GM12891 (cell line): ENCODE measurements around the gene HSPB2.
"Not testable (repeated sequence)": the region's sequence is repeated elsewhere in the genome, so short reads cannot be mapped to it uniquely, and the experiment has no call there.

ENCODE experiments used
- DNase-seq: peaks from one replicate; pipeline ENCODE4 v3.0.0; 2011; ENCODE audit warnings: low spot score; ENCODE audit not compliant: insufficient read length
- FAIRE-seq: peaks from 2 replicates; lab custom pipeline; 2011; peaks lifted over from hg19 to GRCh38; lab: Jason Lieb, UNC
- PAX5 ChIP-seq: IDR thresholded peaks from 2 replicates; pipeline ENCODE4 v1.6.1; 2011; ENCODE audit warnings: low read length, moderate library complexity, mild to moderate bottlenecking; ENCODE audit not compliant: insufficient read depth, severe bottlenecking
- POLR2A ChIP-seq: IDR thresholded peaks from 2 replicates; pipeline ENCODE4 v1.6.1; 2011; ENCODE audit warnings: low read depth, low read length, control low read depth
- POLR2AphosphoS5 ChIP-seq: IDR thresholded peaks from 2 replicates; pipeline ENCODE4 v1.6.1; 2011; ENCODE audit warnings: low read depth, low read length, control low read depth
- POU2F2 ChIP-seq: IDR thresholded peaks from 2 replicates; pipeline ENCODE4 v1.6.1; 2011; ENCODE audit warnings: low read depth, mild to moderate bottlenecking, control low read depth, low read length, moderate library complexity
- SPI1 ChIP-seq: IDR thresholded peaks from 2 replicates; pipeline ENCODE4 v1.6.1; 2011; ENCODE audit warnings: low read depth, low read length, control low read depth
- TAF1 ChIP-seq: IDR thresholded peaks from 2 replicates; pipeline ENCODE4 v1.6.1; 2011; ENCODE audit warnings: low read depth, low read length, control low read depth

Gene HSPB2

DNA sequence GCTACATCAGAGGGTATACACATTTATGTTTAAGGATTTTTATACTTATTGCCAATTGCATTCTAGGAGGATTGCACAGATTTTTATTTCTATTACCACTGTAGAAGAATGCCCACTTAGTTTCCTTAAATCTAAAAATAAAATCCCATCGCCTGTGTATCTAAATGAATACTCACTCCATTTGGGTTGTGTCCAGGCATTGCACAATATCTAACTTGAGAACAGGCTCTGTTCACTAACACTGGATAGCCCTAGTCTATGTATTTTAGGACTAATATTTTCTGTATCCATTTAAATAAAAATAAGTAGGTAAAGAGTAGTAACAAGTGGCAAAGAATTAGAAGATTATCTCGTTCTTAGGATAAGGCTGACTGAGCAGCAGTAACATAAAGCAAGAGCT is 10.3 kb downstream of the HSPB2 start:
- TF ChIP-seq POLR2AphosphoS5, result no peak
- TF ChIP-seq TAF1, result no peak
- no peak for TF ChIP-seq POU2F2
- no peak for TF ChIP-seq PAX5
- no peak for TF ChIP-seq SPI1
- no peak for TF ChIP-seq POLR2A
- DNase-seq, result no peak
- FAIRE-seq, result no peak

DNA sequence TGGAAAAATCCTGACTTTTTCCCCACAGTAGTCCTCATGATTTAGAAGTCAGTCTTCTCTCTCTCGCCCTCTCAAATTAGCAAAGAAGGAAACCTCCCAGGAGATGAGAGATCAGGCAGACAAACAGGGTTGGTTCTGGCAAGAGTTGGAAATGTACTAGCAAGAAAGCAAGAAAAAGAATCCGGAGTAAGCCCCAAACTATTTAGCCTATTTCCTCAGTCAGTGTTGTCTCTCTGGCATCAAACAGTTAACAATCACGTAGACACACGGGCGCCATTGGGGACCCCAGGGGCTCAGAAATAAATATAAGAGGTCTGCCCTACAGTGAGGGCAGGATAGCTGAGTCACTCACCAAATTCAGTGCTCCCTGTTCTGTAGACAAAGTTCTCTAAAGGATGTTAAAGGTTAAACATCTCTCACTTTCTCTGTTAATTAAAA is 10.8 kb downstream of the HSPB2 start:
- no peak for TF ChIP-seq POLR2A
- TF ChIP-seq PAX5, result no peak
- TF ChIP-seq POLR2AphosphoS5, result no peak
- no peak for TF ChIP-seq TAF1
- TF ChIP-seq SPI1, result no peak
- no peak for TF ChIP-seq POU2F2
- no peak for DNase-seq
- no peak for FAIRE-seq

DNA sequence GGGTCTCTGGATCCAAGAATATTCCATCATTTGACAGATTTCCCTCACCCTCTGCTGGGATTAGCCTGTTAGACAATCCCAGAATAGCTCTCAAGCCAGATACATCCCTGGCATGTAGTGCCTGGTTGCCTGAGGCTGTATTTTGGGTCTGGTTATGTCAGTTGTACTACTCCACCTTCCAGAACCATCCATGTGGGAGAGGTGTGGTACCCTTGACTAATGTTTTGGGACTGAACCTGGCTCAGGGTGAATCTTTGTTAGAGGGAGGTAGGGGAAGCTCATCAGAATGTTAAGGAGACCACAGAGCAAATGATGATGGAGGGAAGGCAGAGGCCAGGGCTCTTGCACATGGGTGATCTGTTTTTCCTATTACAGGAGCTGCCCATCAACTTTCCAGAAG is 11.4 kb downstream of the HSPB2 start:
- FAIRE-seq (no peak), DNase-seq (no peak)
- TF ChIP-seq POU2F2 (no peak), PAX5 (no peak), TAF1 (no peak), POLR2AphosphoS5 (no peak), POLR2A (no peak), SPI1 (no peak)

DNA sequence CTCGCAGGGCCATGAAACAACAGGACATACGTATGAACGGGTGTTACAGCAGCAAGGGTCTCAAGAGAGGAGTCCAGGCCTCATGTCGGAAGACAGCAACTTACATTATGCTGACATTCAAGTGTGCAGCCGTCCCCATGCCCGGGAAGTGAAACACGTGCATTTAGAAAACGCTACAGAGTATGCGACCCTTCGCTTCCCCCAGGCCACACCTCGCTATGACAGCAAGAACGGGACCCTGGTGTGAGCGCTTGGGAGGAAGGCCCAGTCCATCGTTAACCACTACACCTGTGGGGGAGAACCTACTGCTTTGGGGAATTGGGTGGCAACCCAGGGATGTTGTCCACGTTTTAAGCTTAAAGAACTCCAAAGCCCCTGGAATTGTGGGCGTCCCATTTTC is 13.4 kb downstream of the HSPB2 start:
- DNase-seq (no peak), FAIRE-seq (no peak)

DNA sequence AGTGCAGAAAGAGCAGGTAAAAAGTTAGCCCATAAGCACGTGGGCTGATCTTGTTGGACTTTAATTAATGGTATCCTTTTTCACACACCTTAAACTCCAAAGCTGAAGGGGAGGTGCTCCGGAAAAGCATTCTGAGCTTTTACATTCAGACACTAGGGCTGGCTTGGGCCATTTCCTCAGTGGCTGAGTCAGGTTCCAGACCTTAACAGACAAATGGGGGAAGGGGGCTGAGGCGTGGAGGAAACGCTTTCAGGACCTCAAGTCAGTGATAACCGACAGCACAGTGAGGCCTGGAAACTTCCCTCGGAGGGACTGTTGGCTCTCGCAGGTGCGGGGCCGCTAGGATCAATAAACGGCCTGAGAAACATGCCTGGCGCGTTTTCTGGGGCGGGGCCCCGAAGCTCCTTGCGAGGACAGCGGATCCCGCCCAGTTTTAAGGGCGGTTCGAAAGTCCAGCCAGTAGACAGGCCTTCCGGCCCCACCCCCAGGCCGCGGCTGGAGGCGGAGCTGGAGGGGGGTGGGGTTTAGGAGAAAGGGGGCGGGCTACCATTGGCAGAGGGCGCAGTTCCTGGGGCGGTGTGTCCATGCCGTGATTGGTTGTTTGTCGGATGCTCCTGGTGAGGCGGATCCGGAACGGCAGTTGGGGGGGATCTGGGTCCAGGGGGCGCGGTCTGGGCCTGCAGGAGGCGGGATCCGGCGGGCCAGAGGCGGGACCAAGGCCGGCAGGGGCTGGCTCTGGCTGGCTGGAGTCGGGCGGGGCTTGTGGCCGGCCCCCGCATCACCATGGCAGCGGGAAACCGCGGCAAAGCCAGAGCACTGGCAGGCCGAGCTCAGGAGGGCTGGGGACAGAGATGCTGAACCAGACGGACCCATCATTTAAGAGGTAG is 14.2 kb downstream of the HSPB2 start:
- peak; percentile 93 for DNase-seq
- TF ChIP-seq POLR2AphosphoS5, result peak; percentile 22; the same call in 1 of the 2 replicates
- no peak for TF ChIP-seq PAX5
- 0 out of 2 replicates have a peak, but pooled peaks have one; percentile 7 for TF ChIP-seq SPI1
- peak; percentile 92 for FAIRE-seq

More for the DNA sequence above, 13.4 kb downstream of the HSPB2 start:
- TF ChIP-seq PAX5 (no peak), SPI1 (no peak), POLR2A (no peak), POU2F2 (no peak), TAF1 (no peak), POLR2AphosphoS5 (no peak)

DNA sequence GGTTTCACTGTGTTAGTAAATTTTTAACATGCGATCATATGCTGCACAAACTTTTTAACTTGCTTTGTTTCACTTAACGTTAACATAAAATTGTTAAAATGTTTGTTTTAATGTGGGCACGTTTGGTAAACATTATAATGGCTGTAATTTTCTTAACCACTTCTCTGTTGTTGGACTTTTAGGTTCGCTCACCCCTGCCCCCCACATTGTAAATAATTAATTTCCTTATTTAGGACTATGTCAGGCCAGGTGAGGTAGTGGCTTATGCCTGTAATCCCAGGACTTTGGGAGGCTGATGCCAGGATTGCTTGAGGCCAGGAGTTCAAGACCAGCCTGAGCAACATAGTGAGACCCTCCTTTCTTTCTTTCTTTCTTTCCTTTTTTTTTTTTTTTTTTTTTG is 17.9 kb downstream of the HSPB2 start:
- DNase-seq, result no peak
- FAIRE-seq, result no peak

DNA sequence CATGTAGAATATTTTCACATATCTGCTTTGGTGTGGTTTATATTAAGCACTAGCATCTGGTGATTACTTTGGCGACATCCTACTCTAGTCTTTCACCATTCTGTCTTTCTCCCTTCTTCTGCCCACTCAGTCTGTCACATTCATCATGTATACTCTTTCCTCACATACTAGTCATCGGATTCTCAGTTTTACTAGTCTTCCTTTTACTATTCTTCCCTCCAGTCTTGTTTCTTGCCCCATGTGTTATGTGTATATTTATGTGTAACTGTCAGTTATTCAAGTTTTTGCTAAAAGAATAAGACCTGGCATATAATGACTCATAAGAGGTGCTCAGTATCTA is 20.0 kb downstream of the HSPB2 start:
- DNase-seq, result no peak
- TF ChIP-seq TAF1 (no peak), SPI1 (no peak), POLR2A (no peak), PAX5 (no peak), POLR2AphosphoS5 (no peak), POU2F2 (no peak)
- no peak for FAIRE-seq

More for the DNA sequence above, 17.9 kb downstream of the HSPB2 start:
- no peak for TF ChIP-seq POLR2AphosphoS5
- no peak for TF ChIP-seq SPI1
- no peak for TF ChIP-seq POLR2A
- TF ChIP-seq POU2F2, result no peak
- TF ChIP-seq PAX5, result no peak
- no peak for TF ChIP-seq TAF1

DNA sequence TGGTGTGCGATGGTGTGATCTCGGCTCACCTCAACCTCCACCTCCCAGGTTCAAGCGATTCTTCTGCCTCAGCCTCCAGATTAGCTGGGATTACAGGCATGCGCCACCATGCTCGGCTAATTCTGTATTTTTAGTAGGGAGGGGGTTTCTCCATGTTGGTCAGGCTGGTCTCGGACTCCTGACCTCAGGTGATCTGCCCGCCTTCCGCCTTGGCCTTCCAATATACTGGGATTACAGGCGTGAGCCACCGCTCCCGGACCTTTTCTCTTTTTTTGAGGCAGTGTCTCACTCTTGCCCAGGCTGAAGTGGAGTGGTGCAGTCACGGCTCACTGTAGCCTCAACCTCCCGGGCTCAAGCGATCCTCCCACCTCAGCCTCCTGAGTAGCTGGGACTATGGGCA is 20.6 kb downstream of the HSPB2 start:
- DNase-seq, FAIRE-seq: not testable (repeated sequence)

DNA sequence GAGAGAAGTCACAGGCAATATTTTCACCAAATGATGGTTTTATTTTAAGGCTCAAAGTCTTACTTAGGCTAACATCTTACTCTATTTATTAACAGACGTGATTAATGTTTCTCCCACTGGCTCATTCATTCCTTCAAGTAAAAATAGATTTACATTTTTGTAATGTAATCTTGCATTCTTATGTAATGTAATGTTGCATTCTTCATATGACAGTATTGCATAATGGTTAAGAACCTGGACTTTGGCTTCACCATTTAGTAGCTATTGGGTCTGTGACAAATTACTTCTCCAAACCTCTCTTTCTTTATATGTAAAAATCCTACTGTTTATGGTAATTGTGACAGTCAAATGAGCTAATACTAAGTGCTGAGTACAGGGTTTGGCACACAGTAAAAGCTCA is 21.3 kb downstream of the HSPB2 start:
- FAIRE-seq (no peak), DNase-seq (no peak)
- no peak for TF ChIP-seq SPI1
- no peak for TF ChIP-seq POLR2AphosphoS5
- no peak for TF ChIP-seq POLR2A
- TF ChIP-seq TAF1, result no peak
- TF ChIP-seq PAX5, result no peak
- TF ChIP-seq POU2F2, result no peak

DNA sequence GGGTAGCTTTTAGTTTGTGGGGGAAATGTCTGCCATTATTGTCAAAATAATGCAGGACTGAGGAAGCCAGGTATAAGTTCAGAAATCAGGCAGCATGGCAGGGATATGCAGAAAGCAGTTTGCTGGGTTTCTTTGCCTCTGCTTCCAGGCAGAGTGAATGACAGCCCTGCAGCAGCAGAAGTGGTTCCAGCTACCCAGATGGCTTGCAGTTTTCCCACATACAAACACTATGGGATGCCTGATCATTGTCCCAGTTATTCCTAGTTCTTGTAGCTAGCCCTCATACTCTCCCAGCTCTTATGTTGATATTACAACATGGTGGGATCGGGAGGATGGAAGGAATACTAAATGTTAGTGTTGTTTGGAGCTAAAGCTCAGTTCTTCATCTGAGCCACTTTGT is 21.8 kb downstream of the HSPB2 start:
- no peak for TF ChIP-seq SPI1
- no peak for TF ChIP-seq PAX5
- no peak for TF ChIP-seq TAF1
- TF ChIP-seq POLR2A, result no peak
- TF ChIP-seq POLR2AphosphoS5, result no peak
- TF ChIP-seq POU2F2, result no peak
- no peak for FAIRE-seq
- no peak for DNase-seq
